ENCODE results near the gene AMN1. TPM values are rescaled to one million over a fixed set of nuclear protein-coding genes. Genes with fewer than 3 reads are reported as not detected.

AMN1 gene
- total RNA-seq, 1 experiment from 2014 or later = 9.6 TPM

GRCh38 chr12:31664038-31664437 is 64.8 kb downstream of the AMN1 start:
- no peak for TF ChIP-seq CTCF (conservative IDR thresholded peaks at IDR 0.05)
- Mint-ChIP-seq H3K27me3 (ENCODE audit: low read depth) (peaks cover 2% of the 10 kb centered on the region; the same call in 1 of the 2 replicates), H3K27ac (no peak overlapping the region), H3K9me3 (peaks cover 29 to 31% of the 10 kb centered on the region in 2 experiments), H3K36me3 (ENCODE audit: insufficient read depth in 1 of 3, low read depth in 3 of 3) (peaks cover 19 to 29% (median 23%) of the 10 kb centered on the region in 3 experiments), H3K4me1 (no peaks in the 10 kb centered on the region), H3K4me3 (no peak overlapping the region)
- H2AFZ ChIP-seq (ENCODE audit: low read length) = no peak overlapping the region
- H2BK15ac ChIP-seq (ENCODE audit: low read depth, low read length) = no peak overlapping the region
- H3K79me1 ChIP-seq (ENCODE audit: insufficient read depth, low read depth, low read length, poor library complexity, severe bottlenecking) = no peaks in the 10 kb centered on the region
- no peak overlapping the region for H3K9ac ChIP-seq (ENCODE audit: extremely low read depth, insufficient read length, low read length)
- H2AK5ac ChIP-seq (ENCODE audit: insufficient read length, low read length) = no peak overlapping the region
- no peak overlapping the region for H4K5ac ChIP-seq (ENCODE audit: insufficient read length, low read depth, low read length)
- no peak overlapping the region for H3K27ac ChIP-seq (ENCODE audit: insufficient read length, low read depth, low read length)
- no peak overlapping the region for H4K8ac ChIP-seq (replicated peaks; ENCODE audit: insufficient read length, low read depth, low read length)
- H3K4me2 ChIP-seq (ENCODE audit: insufficient read depth, insufficient read length, low read length) = no peak overlapping the region
- peaks cover 3% of the 10 kb centered on the region for H3K23me2 ChIP-seq (ENCODE audit: insufficient read length, low read depth, low read length, poor library complexity, severe bottlenecking)
- no peak overlapping the region for H2BK120ac ChIP-seq (ENCODE audit: low read depth, low read length, poor library complexity, severe bottlenecking)
- no peak overlapping the region for H2BK20ac ChIP-seq (ENCODE audit: low read depth, low read length, poor library complexity, severe bottlenecking)
- H4K91ac ChIP-seq (ENCODE audit: insufficient read length, low read depth, low read length) = no peak overlapping the region
- H3K9me3 ChIP-seq (ENCODE audit: control insufficient read depth, low read depth, low read length) = peaks cover 14% of the 10 kb centered on the region
- no peak overlapping the region for H2BK5ac ChIP-seq (ENCODE audit: insufficient read length, low read length)
- no peaks in the 10 kb centered on the region for H3K79me2 ChIP-seq (ENCODE audit: insufficient read depth, low read length)
- no peak for DNase-seq
- no peak overlapping the region for H3K4ac ChIP-seq (ENCODE audit: low read depth, low read length)
- H3K23ac ChIP-seq (ENCODE audit: insufficient read length, low read depth, low read length) = no peak overlapping the region
- H3K27me3 ChIP-seq (ENCODE audit: insufficient read depth, low read length) = no peaks in the 10 kb centered on the region
- no peak overlapping the region for H3T11ph ChIP-seq (ENCODE audit: low read length)
- no peaks in the 10 kb centered on the region for H4K20me1 ChIP-seq (ENCODE audit: control insufficient read depth, insufficient read depth, insufficient read length)
- H3K14ac ChIP-seq (ENCODE audit: insufficient read depth, low read length) = no peak overlapping the region
- H3K56ac ChIP-seq (ENCODE audit: insufficient read length, low read depth, low read length) = no peak overlapping the region
- no peaks in the 10 kb centered on the region for H3K4me1 ChIP-seq (ENCODE audit: insufficient read depth, low read length)
- no CpG with 5 or more reads among the region's 6 CpGs for WGBS (ENCODE audit: extremely low coverage, insufficient read length, low lambda C conversion rate)
- no peak overlapping the region for H2BK12ac ChIP-seq (ENCODE audit: insufficient read length, low read depth, low read length)
- H3K18ac ChIP-seq (ENCODE audit: insufficient read length, low read depth, low read length) = no peak overlapping the region

Measured in H9 (cell line).